HG02623 (cell line): ENCODE results near the gene GRAP2.
"Not testable (repeated sequence)": the region's sequence is repeated elsewhere in the genome, so short reads cannot be mapped to it uniquely, and the experiment has no call there.

Source experiments
- ATAC-seq: cut with Tn5 transposase; IDR thresholded peaks from one replicate; pipeline ENCODE4 v1.9.1; 2021; ENCODE audit warnings: moderate library complexity; ENCODE audit not compliant: unreplicated experiment

Gene GRAP2

DNA sequence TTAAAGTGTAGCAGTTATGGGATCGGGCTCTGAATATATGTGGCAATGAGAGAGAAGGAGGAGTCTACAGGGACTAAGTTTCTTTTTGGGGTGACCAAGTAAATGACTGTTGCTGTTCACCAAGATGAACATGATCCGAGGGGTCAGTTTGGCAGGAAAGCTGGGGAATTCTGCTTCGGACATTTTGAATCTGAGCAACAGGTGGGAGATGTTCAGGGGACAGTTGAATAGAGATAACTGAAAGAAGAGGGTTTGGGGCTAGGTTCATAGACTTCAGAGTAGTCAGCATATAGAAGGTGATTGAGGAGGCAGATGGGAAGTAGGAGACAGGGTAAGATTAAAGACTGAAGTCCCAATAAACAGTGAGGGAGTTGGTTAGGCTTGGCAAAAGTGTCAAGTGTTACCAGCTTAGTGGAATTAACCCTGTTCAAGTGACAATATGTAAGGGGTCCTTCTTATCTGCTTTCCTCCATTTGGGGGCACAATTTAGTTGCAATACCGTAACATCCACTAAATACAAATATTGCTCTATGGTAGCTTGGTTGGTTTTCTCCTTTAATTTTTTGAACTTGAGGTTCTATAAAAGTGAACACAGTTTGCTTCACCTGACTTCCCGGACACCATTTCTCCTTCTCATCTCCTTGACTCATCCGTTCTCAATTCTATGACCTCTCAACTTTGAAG is 4.4 kb upstream of the GRAP2 start:
- no peak for ATAC-seq

DNA sequence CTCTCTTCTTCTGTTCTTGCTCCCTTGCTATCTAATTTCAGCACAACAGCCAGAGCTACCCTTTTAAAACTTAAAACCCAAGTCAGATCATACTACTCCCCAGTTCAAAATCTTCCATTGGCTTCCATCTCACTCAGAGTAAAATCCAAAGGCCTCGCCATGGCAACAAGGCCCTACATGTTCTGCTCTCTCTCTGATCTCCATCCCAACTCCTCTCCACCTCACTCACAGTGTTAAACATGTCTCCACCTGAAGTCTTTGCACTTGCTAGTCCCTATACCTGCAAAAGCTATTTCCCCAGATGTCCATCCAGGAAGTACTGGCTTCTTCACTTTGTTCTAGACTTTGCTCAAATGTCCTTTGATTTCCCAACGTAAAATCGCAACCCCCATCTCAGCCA is 3.0 kb upstream of the GRAP2 start:
- no peak for ATAC-seq

DNA sequence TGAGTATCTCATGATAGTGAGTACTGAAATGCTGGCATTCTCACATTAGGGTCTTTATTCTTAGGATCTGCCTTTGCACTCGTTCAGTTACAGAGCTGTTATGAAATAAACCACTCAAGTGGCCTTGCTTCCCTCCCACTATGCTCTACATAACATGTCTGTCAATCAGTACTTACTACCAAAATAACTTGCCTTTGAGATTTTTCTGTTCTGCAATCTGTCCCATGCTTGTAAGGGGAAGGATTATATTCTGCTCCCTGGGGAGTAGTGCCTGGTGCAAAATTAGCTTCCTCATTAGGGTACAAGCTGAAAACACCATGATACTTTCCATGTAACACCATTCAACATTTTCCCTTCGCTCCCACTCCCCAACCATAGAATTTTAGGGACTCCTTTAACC is 1.9 kb upstream of the GRAP2 start:
- ATAC-seq: peak; percentile 71

DNA sequence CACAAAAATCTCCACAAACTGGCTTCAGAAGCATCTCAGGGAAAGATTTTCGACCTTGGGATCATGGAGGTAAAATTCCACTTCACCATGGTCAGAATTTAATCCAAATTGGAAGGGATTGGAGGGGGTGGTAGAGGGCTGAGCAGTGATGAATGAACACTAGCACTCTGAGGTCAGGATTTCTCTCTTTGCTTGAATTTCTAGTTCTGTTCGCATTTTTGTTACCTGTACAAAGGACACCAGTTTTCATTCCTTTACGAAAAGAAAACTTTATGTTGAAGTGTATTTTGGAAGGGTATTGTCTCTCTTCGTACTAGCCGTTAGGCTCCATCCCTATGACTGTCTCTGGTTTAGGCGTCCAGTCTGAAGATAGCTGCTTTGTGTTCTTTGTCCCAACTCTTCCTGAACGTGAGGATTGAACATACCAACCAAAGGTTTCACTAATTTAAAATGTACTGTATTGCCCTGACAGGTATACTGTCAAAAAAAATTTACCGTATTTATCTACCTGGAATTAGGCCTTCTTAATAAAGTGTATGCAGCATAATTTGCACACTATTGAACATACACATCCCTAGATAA is 772 bp downstream of the GRAP2 start:
- no peak for ATAC-seq

DNA sequence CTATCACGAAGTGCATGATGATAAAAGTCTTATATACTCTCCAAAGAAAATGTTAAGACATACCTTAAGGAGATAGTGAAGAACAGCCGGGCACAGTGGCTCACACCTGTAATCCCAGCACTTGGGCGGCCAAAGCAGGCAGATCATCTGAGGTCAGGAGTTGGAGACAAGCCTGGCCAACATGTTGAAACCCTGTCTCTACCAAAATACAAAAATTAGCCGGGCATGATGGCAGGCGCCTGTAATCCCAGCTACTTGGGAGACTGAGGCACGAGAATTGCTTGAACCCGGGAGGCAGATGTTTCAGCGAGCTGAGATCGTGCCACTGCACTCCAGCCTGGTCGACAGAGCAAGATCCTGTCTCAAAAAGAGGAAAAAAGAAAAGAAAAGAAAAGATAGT is 3.1 kb downstream of the GRAP2 start:
- ATAC-seq: not testable (repeated sequence)

DNA sequence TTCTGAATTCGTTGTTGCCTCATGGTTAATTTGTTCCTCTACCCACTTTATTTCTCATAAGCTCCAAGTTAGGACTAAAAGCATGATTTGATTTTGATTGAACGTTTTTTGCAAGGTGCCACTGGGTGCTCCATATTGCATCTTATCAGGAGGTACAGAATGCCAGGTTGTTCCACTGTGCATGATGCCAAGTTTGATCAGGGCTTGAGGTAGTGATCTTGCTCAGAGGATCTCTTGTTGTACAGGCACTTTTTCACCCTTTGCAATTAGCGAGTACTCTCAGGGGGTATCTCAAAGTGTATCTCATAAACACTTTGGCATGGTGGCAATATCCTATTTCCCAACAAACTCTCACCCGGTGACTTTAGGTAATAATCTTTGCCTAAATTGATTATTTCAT is 4.0 kb downstream of the GRAP2 start:
- no peak for ATAC-seq

DNA sequence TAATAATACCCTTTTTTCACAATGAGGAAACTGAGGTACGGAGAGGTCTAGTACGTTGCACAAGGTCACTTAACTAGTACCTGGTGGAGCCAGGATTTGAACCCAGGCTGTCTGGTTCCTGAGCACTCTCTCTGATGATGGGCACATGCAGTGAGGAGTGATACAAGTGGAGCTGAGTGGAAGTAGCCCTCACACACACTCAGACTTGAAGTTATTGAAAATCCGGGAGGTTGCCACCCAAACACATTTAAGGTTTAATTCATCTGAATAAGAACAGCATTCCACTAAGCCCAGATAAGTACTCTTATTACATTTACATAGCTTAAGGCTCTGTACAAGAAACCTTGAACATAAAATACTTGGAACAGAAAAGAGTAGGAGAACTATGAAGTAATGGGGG is 4.8 kb downstream of the GRAP2 start:
- no peak for ATAC-seq

DNA sequence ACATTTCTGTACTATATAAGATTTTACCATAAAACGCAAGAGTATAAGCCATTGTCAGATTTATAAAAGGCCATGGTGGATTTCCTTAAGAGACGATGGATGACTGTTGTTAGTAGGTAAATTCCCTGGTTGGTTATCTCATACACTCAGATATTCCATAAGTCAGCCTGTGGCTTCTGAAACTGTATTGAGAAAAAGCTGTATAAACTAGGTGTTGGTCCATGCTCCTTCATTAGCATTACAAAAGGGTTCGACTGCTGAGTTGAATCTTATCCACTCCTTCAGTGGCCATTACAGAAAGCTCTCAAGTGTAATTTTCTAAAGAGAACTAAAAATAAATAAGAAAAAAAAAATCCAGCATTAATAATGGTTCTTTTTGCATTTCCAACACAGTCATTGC is 5.3 kb downstream of the GRAP2 start:
- ATAC-seq: no peak

DNA sequence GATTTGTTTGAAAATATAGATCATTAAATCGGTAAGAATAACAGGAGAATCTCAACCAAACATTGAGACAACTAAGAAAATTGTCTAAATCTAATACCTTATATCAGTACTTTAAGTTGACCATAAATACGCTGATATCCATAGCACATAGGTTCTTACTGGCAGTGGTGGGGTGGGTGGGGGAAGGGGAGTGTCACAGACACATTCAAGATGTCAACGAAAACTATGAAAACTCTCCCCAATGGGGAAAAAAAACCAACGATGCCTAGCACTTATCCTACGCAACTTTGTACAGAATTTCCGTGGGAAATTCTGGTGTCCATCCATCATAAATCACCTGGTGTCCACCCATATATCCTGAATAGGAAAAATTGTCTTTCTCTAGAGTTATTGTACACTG is 6.2 kb downstream of the GRAP2 start:
- ATAC-seq: no peak

DNA sequence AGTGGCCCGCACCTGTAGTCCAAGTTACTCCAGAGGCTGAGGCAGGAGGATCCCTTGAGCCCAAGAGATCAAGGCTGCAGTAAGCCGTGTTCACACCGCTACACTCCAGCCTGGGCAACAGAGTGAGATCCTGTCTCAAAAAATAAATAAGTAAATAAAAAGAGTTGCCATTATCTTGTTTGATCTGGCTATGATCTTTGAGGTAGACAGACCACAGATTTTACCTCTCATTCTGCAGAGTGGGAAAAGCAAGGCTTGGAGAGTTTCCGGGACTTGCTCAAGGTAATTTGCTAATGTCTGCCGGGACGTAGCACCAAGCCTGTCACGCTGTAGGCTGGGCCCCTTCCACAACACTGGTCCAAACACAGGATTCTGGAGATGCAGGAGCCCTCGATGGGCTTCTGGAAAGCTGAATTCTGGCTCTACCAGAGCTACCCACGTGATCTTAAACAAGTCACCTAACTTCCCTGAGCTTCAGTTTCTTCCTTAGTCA is 6.8 kb downstream of the GRAP2 start:
- no peak for ATAC-seq

DNA sequence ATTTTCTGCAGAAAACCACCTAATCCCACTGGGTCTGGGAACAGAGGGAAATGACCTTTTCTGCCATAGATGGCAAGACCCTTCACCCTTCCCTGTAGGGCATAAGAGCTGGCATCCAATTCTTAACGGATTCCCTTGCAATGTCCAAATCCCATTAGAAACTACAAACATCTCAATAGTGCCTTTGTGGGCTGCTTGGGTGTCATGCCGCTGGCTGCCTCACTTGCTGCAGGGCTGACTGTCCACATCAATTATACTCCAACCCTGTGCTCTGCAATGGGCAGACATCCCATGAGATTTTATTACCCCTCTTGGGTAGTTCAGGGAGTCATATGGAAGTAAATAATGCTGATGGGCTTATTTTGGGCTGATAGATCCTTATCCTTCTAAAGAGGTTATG is 7.3 kb downstream of the GRAP2 start:
- ATAC-seq: no peak

DNA sequence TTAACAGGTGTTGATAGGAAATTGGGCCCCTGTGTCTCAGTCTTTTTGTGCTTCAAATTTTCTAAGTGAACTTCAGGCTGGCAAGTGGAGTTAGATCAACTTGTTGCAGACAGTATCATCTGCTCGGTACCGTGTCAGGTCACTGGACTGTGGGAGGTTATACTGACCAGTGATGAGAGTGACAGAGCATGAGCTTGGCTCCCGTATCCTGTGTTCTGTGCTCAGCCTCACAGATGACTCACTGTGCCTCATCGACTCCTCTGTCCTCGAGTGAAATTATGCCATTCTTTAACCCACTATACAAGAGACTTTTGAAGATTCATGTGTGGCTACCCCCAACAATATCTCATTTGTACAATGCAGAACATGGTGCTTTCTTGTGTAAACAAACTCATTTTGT is 7.9 kb downstream of the GRAP2 start:
- no peak for ATAC-seq

DNA sequence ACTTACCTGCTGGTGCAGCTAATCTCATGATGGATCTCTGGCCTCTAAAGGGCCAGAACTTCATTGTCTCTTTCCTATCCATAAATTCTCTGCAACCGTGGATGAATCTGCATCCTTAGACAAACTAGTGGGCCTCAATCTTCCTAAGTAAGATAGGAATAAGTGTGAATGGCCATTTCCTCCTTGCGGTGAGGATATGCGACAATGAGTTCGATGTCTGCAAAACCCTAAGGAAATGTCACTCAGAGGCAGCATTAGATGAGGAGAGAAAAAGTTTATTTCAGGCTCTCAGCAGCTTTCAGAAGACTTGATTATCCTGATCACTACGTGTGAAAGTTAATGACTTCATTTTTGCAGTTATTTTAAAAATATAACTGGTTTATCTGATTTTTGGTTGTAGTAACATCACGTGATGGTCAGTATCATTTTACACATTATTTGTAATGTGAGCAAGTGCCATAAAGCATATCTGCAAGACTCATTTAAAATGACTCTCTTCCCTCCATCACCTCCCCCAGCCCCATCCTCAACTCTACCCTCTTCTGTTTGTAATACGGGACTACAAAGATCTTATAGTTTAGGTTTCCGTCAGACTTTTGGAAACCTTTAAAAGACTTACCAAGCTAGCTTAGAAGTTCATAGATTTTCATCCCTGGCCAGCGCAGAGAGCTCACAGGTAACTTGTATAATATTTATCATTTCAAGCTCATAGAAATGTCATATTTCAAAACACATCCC is 10.2 kb downstream of the GRAP2 start:
- no peak for ATAC-seq

DNA sequence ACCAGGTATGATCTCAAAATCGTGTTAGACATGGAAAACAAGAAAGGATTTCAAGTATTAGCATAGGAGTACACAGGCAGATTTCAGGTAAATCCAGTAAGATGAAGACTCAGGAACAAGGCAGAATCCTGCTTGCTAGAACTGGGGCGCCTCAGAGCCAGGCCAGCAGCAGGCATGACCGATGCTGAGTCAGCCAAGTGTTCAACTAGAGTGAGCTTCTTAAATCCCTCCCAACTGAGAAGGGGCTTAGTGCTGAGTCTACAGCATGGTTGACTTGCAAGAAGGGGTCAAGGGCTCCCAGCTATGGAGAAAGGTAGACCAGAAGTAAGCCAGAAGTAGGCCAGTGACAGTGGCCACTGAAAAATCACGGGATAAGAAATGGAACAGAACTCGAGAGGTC is 12.4 kb downstream of the GRAP2 start:
- ATAC-seq: no peak

DNA sequence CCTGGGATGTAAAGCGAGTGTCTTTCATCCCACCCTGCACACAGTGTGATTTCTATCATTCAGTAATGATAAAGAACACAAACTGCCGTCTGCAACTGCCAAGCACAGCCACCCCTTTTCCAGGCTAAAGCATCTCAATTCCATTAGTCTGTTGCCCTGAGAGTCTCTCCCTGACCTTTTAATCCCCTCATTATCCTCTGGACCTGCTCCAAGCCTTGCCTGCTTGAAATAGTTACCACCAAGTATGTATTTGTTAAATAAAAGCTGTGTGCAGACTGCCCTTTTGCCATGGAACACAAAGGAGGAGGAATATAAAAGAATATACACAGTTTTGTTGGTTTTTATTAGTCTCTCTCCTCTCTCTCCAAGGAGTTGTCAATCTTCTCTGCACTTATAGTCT is 13.0 kb downstream of the GRAP2 start:
- no peak for ATAC-seq

DNA sequence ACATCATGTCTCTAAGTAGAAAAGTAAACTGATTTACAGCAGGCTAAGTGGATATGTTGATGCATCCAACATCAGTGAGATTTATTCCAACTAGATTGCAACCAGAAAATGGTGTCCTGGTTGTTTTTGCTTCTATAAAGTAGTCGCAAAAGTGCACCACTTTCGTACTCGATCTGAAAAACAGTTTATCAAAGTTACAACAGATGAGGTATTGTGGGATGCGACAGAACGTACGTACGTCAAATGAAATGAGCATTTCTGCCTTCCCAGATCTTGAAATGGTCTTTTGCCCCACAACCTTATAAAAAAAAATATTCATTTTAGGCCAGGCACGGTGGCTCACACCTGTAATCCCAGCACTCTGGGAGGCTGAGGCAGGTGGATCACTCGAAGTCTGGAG is 13.7 kb downstream of the GRAP2 start:
- no peak for ATAC-seq

DNA sequence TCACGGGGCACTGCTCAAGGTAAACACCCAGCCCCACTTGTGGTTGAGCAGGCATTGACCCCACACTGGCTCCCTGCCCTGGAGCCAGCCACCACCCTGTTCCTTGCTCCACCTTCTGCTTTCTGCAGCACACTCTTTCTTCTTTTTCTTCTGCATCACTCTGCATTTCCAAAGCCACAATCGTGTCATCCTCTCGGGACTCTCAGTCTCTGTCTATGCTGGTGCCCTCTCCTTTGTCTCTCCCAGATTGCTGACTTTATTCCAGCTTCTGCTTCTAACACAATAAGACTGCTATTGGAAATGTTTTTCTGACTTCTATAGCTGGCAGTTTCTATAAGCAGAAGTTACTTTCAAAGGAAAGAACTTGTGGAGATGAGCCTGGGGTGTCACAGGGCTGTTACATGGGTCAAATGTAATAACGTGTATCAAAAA is 14.4 kb downstream of the GRAP2 start:
- no peak for ATAC-seq

DNA sequence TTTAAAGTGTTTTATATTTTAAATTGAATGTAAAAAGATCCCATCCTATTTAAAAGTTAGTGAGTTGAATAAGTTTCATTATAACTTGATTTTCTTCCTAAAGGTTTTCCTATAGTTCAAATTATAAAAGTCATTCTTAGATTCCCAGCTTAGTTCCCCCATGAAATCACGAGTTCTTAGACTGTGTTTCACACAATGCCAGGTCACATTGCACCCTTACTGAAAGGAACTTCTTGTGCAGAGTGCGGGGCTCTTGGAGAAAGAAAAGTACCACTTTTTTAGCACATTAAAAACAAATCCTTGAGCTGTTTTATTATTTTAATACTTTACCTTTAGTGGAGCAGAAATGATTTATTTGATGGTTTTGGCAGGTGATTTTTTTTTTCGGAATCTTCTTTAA is 15.6 kb downstream of the GRAP2 start:
- ATAC-seq: no peak

DNA sequence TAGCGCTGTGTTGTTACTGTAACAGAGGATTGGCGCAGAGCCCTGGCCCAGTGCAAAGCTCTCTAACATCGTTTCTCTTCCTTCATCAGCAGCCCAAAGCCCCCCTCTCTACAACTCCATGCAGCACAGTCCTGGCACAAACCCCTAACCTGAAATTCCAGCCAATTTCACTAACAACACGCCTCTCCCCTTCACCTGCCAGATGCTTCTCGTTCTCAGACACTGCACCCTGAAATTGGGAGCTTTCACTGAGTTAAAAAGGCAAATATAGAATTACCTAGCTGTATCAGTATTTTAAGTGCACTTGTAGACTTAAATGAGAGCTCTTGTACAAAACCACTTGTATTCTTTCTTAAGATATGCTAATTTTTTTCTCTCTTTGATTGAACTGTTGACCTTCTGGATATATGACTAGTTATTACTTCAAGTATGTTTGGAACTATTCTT is 16.3 kb downstream of the GRAP2 start:
- ATAC-seq: no peak

DNA sequence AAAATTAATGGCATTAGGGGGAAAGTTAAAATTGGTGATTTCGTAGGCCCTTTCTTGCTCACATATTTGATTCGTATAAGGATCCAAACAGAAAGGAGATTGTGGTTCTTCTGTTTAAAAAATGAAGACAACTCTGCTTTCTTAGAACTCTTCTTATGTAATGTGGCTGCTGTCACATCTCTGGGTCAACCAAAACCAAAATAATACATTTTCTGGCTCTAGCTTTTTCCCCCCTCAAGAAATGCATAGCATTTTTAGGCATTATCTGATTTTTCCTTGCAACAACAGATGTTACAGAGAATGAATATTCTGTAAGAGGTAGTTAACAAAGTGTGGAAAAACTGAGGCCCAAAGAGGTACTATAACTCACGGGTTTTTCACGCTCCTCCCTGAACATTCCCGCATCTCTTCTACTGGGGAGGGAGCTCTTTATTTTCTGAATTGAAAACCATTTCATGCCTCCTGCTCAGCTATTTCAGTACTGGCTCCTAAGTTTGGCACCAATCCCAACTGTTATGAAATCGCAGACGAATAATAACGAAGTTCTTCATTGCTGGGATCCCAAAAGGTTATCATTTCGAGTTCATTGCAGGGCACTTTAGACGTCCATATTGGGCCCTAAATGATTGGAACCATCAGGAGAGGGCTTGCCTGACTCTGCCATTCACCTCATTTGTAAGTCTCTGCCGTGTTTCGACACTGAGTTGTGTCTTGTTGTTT is 17.1 kb downstream of the GRAP2 start:
- no peak for ATAC-seq

DNA sequence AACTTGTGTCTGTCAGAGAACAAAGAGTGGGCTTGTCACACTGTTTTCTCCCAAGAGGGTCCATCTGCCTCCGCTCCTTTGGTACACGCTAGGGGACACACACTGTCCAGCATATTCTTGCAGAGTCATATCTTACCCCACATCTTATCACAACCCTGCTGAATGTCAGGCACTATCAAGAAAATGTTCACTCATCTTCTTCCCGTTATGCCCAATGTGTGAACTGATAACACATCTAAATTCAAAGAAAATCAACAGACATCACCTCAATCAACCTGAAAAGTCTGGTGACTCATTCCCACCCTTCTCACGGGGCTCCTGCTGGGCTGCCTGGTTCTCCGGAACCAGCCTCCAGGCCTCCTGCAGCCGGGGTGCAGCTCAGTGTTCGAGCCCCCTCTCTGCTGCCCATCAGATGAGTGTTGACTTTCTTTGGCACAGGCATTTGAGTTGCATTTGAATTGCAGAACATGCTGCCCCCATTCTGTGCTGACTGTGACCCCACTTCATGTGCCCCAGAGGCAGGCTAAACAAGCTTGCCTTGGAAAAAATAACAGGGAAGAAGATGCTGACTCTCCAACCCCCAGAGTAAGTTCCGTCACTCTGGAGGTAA is 19.4 kb downstream of the GRAP2 start:
- no peak for ATAC-seq
